Tibial nerve (tissue), 4 donors: ENCODE data around the gene CEP76. TPM values are rescaled to one million over a fixed set of nuclear protein-coding genes. Genes with fewer than 3 reads are reported as not detected.

Experiments used
- DNase-seq, 2 donors: peaks; one replicate each; pipeline ENCODE4 v3.0.0-alpha.2; 2019; ENCODE audit warnings: low spot score in 2 of 2
- H3K27ac ChIP-seq, 4 donors: fragments of 200-600 bp; sonication (generic) in 3 of 4; one replicate each; pipeline ENCODE4 v1.5.1; 2017 to 2019; ENCODE audit warnings: mild to moderate bottlenecking in 1 of 4
- H3K27me3 ChIP-seq, 2 donors: fragments of 200-600 bp; sonication (generic) in 1 of 2; one replicate each; pipeline versions ENCODE4 v1.5.1 to v1.6.0; 2017 to 2019
- H3K36me3 ChIP-seq, 3 donors: fragments of 200-600 bp; sonication (generic); one replicate each; pipeline ENCODE4 v1.5.1; 2018 to 2019
- H3K4me1 ChIP-seq, 4 donors: fragments of 200-600 bp; sonication (generic) in 3 of 4; one replicate each; pipeline ENCODE4 v1.5.1; 2017 to 2019
- H3K4me3 ChIP-seq, 4 donors: fragments of 200-600 bp; sonication (generic) in 3 of 4; one replicate each; pipeline ENCODE4 v1.5.1; 2017 to 2019; ENCODE audit warnings: mild to moderate bottlenecking in 1 of 4, moderate library complexity in 1 of 4
- H3K9me3 ChIP-seq, 4 donors: fragments of 200-600 bp; sonication (generic) in 3 of 4; one replicate each; pipeline ENCODE4 v1.5.1; 2017 to 2019
- CTCF ChIP-seq, 5 experiments: fragments of 200-600 bp in 3 of 5; fragments of 450-650 bp in 2 of 5; sonication (generic) in 3 of 5; IDR thresholded peaks; one replicate each; pipeline ENCODE4 v1.5.1; 2016 to 2019; ENCODE audit warnings: antibody characterized with exemption in 5 of 5, mild to moderate bottlenecking in 3 of 5, moderate library complexity in 2 of 5
- EP300 ChIP-seq, 2 donors: sonication (generic); formaldehyde crosslinking; IDR thresholded peaks; one replicate each; pipeline ENCODE4 v1.6.1; 2017; ENCODE audit warnings: antibody characterized with exemption in 2 of 2, mild to moderate bottlenecking in 1 of 2
- POLR2A ChIP-seq, 2 donors: fragments of 450-650 bp; IDR thresholded peaks; one replicate each; pipeline ENCODE4 v1.6.1; 2017; ENCODE audit warnings: antibody characterized with exemption in 2 of 2, mild to moderate bottlenecking in 2 of 2, moderate library complexity in 2 of 2
- WGBS, 2 donors: methylation state at CpG; one replicate each; pipeline ENCODE4 v1.1.5; 2018; 5-methylcytosine and 5-hydroxymethylcytosine counted together
- total RNA-seq, 4 donors: library from RNA; depleted of rRNA; stranded (reverse); fragments of >200 nt; gene quantifications; one replicate each; pipeline ENCODE4 v1.1.0, GENCODE V29; 2016

Gene CEP76
- total RNA-seq, 4 donors from 2014 or later = 3.1 to 13.6 (median 9.8) TPM

GRCh38 chr18:12726774-12727550, 24.4 kb upstream of the CEP76 start:
- peak in 1 of 2 donors; percentile 93 for DNase-seq
- no peaks in the 10 kb centered on the region for H3K27me3 ChIP-seq
- H3K36me3 ChIP-seq = peaks cover 0 to 51% (median 2%) of the 10 kb centered on the region in 3 donors
- TF ChIP-seq POLR2A (IDR thresholded peaks at IDR 0.05) (no peak), CTCF (IDR thresholded peaks at IDR 0.05) (peak; percentile 85 to 91 (median 88))
- H3K9me3 ChIP-seq = no peaks in the 10 kb centered on the region
- no peak overlapping the region for H3K27ac ChIP-seq
- WGBS, 2 donors = 59 to 69% methylated on average over 14 of the region's 14 CpGs
- H3K4me3 ChIP-seq = no peak overlapping the region
- H3K4me1 ChIP-seq = no peaks in the 10 kb centered on the region

- no peaks in the 10 kb centered on the region for H3K9me3 ChIP-seq
- DNase-seq = no peak
- no peak for TF ChIP-seq POLR2A (IDR thresholded peaks at IDR 0.05)
- no peak for TF ChIP-seq CTCF (IDR thresholded peaks at IDR 0.05)
- TF ChIP-seq EP300 (IDR thresholded peaks at IDR 0.05) = no peak
- no peaks in the 10 kb centered on the region for H3K4me1 ChIP-seq
- no peaks in the 10 kb centered on the region for H3K27me3 ChIP-seq
- H3K27ac ChIP-seq = no peak overlapping the region
- no peak overlapping the region for H3K4me3 ChIP-seq
- 59 to 69% methylated on average over 4 of the region's 4 CpGs for WGBS, 2 donors
- H3K36me3 ChIP-seq = peaks cover 0 to 55% (median 2%) of the 10 kb centered on the region in 3 donors
These were observed 23.8 kb upstream of the CEP76 start for GRCh38 chr18:12726331-12726730.

GRCh38 chr18:12722731-12723130, 20.2 kb upstream of the CEP76 start:
- WGBS, 2 donors = 79 to 94% methylated on average over 7 of the region's 7 CpGs
- no peaks in the 10 kb centered on the region for H3K27me3 ChIP-seq
- DNase-seq = no peak
- H3K9me3 ChIP-seq = no peaks in the 10 kb centered on the region
- TF ChIP-seq POLR2A (IDR thresholded peaks at IDR 0.05) (no peak), CTCF (IDR thresholded peaks at IDR 0.05) (no peak), EP300 (IDR thresholded peaks at IDR 0.05) (no peak)
- H3K4me1 ChIP-seq = no peaks in the 10 kb centered on the region
- H3K4me3 ChIP-seq = no peak overlapping the region
- peaks cover 7 to 90% (median 10%) of the 10 kb centered on the region in 3 donors for H3K36me3 ChIP-seq
- no peak overlapping the region for H3K27ac ChIP-seq

GRCh38 chr18:12721495-12722275, 19.2 kb upstream of the CEP76 start:
- Histone ChIP-seq H3K27ac (no peak overlapping the region), H3K27me3 (no peaks in the 10 kb centered on the region), H3K4me3 (no peak overlapping the region), H3K36me3 (peaks cover 7 to 97% (median 10%) of the 10 kb centered on the region in 3 donors), H3K9me3 (no peaks in the 10 kb centered on the region), H3K4me1 (no peaks in the 10 kb centered on the region)
- WGBS, 2 donors = 85 to 89% methylated on average over 5 of the region's 5 CpGs
- DNase-seq = no peak
- TF ChIP-seq EP300 (IDR thresholded peaks at IDR 0.05) (no peak), CTCF (IDR thresholded peaks at IDR 0.05) (no peak), POLR2A (IDR thresholded peaks at IDR 0.05) (no peak)

- Histone ChIP-seq H3K4me1 (no peaks in the 10 kb centered on the region), H3K27ac (no peak overlapping the region), H3K36me3 (peaks cover 0 to 83% (median 27%) of the 10 kb centered on the region in 3 donors), H3K27me3 (no peaks in the 10 kb centered on the region), H3K4me3 (no peak overlapping the region), H3K9me3 (no peaks in the 10 kb centered on the region)
- DNase-seq = no peak
- TF ChIP-seq CTCF (IDR thresholded peaks at IDR 0.05) (no peak), POLR2A (IDR thresholded peaks at IDR 0.05) (no peak), EP300 (IDR thresholded peaks at IDR 0.05) (no peak)
- 96 to 100% methylated on average over 5 of the region's 5 CpGs for WGBS, 2 donors
These were observed 8.9 kb upstream of the CEP76 start for GRCh38 chr18:12711446-12711845.
